ENCODE results near the gene PABPN1.
"Not testable (repeated sequence)": the region's sequence is repeated elsewhere in the genome, so short reads cannot be mapped to it uniquely, and the experiment has no call there.

The PABPN1 gene

DNA sequence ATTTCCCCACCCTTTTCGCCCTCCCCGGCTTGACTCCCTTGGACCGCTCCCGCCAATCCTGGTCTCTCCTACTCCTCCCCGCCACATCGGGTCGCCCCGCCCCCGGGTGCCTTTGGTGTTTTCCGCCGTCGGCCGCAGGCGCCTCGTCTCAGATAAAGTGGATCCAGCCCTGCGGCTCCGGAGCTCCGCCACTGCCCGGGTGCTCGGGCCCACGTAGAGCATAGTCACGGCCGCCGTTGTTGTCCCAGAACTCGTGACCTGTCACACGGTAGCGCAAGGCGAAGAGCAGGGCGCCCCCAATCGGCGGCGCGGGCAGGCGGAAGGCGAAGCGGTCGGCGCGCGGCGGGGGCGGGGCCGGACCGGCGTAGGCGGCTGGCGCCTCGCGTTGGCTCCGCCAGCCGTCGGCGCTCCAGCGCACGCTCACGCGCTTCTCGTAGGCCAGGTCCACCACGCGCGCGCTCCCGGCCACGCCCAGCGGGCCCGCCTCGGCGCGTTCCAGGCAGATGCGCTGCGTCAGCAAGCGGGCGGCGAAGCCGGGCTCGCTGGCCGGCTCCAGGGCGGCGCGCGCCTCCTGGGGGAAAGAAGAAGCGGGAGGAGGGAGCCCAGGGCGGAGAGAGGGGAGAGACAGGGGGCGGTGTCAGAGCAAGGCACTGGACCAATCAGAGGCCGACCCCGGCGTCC, 19.8 kb upstream of the PABPN1 start:
- DNase-seq (ENCODE audit: low read depth in 3 of 3) = peak; percentile 94 to 95 (median 95)

DNA sequence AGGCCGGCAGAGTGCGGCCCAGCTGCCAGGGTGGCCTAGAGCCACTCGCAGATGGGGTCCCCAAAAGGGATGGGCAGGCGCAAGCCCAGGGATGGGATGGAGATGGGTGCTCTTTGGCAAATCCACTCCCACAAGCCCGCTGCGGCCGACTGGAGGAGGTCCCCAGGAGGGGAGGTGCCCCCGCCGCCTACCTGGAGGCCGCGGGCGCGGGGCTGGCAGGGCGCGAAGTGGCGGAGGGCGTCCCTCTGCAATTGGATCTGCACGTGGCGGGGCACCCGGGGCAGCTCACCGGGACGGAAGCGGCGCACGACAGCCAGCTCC, 19.3 kb upstream of the PABPN1 start:
- DNase-seq (ENCODE audit: low read depth in 3 of 3) = no peak

DNA sequence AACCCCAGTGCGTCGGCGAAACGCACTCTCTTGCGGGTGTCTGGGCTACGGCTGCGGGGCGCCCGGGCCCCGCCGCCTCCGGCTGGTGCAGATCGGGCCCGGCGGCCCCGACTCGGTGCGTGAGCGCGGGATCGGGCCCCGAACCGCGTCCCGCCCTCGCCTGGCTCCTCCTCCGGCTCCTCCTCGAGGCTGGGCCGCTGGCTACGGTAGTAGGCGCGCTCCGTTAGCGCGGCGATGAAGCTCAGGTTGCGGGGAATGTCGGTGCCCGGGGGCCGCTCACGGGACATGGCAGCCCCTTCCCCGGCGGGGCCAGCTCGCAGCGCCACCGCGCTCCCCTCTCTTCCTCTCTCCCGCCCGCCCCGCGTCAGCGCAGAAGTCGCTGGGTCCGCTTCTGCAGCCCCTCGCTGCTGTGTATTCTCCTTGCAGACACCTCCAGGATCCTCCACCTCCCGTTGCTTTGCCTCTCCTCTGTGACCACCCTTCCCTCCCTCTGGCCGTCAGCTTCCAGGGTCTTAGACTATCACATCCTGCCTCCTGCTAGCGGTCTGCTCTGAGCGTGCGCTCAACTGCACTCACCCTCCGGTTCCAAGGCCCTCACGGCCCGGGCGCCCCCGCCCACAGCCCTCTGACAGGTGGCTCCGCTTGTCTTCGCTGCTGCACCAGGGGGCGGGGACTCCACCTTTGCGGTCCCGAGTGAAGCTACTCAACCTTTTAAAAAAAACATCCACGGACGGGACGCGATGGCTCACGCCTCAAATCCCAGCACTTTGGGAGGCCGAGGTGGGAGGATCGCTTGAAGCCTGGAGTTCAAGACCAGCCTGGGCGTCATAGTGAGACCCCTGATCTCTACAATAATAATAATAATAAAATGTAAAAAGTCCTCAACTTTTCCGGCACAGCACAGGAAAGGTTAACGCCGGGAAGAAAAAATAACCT, 18.7 kb upstream of the PABPN1 start, which contains the start of gene PPP1R3E:
Gene PPP1R3E, minus strand, starts transcription at position 570 of the 936 bp plus-strand sequence. Its CDS starts 283 bp downstream, at position 287.
- peak; percentile 68 to 87 (median 82) for DNase-seq (ENCODE audit: low read depth in 3 of 3)

GRCh38 chr14:23306412-23307145, 14.7 kb upstream of the PABPN1 start, which contains the start of gene BCL2L2:
Gene BCL2L2, plus strand, starts transcription at chr14:23306833. Its CDS starts 935 bp downstream, at chr14:23307768.
- no peak for DNase-seq (ENCODE audit: low read depth in 3 of 3)

DNA sequence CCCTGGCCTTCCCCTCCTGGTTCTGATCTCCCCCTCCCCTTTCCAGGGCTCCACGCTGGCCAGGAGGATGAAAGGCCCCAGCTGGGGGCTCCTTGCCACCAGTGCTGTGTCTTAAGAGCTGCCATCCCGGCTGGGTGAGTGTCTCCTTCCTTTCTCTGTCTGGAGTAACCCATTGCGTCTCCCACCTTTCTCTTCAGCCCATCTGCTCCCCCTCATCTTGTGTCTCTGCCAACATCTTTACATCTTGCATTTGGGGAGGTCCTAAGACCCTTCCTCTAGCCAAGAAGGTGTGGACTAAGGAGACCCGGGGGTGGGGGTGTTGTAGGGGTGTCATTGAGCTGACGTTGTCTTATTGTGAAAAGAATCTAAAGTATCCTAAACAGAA, 14.1 kb upstream of the PABPN1 start:
- no peak for DNase-seq (ENCODE audit: low read depth in 3 of 3)

DNA sequence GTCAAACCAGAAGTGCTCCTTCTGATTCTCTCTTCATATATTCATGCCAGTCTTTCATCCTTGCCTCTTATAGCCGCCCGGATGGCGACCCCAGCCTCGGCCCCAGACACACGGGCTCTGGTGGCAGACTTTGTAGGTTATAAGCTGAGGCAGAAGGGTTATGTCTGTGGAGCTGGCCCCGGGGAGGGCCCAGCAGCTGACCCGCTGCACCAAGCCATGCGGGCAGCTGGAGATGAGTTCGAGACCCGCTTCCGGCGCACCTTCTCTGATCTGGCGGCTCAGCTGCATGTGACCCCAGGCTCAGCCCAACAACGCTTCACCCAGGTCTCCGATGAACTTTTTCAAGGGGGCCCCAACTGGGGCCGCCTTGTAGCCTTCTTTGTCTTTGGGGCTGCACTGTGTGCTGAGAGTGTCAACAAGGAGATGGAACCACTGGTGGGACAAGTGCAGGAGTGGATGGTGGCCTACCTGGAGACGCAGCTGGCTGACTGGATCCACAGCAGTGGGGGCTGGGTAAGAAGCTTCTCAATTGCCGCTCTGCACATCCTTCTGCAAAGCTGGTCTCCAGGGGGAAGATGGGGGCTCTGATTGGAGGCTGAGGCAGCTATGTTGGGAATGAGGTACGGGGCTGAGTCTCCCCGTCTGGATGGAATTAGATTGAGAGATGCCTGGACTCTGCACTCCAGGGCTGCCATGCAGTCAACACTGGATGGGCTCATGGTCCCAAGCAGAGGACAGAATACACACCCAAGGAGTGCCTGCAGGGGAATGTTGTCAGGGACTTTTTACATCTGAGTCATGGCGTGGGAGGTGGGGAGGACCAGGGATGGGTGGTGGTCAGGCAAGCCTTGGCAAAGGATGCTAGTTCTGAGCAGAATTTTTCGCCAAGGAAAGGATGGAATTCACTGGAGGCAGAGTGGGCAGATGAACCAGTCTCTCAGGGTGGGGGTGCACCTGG, 13.3 kb upstream of the PABPN1 start:
- no peak for DNase-seq (ENCODE audit: low read depth in 3 of 3)

DNA sequence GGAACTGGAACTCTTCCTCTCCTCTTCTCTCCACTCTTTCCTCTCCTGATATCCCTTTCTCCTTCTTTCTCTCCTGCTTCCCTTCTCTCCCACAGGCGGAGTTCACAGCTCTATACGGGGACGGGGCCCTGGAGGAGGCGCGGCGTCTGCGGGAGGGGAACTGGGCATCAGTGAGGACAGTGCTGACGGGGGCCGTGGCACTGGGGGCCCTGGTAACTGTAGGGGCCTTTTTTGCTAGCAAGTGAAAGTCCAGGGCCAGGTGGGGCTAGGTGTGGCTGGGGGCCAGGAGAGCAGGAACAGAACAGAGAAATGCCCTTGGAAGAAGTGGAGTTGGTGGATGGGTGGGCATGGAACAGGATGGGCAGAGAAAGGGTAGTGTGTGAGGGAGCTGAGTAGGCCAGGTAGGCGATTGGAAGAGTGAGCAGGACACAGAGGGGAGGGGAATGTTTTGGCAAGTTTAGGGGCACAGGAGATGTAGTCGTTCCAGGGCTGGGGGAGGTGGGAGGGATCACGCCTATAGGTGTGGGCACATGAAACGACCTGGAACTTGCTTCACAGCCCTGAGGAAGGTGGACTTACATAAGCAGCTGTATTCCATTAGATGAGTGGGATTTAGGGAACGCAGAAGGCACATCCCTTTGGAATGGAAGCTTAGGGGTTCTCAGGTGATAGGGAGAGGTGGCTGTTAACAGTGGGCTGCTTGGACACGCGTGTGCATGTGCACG, 12.4 kb upstream of the PABPN1 start:
- DNase-seq (ENCODE audit: low read depth in 3 of 3) = no peak

GRCh38 chr14:23310546-23310945, 10.7 kb upstream of the PABPN1 start:
- DNase-seq (ENCODE audit: low read depth in 3 of 3) = no peak

- no peak for DNase-seq (ENCODE audit: low read depth in 3 of 3)
Observed at GRCh38 chr14:23316300-23316699, 5.0 kb upstream of the PABPN1 start.

DNA sequence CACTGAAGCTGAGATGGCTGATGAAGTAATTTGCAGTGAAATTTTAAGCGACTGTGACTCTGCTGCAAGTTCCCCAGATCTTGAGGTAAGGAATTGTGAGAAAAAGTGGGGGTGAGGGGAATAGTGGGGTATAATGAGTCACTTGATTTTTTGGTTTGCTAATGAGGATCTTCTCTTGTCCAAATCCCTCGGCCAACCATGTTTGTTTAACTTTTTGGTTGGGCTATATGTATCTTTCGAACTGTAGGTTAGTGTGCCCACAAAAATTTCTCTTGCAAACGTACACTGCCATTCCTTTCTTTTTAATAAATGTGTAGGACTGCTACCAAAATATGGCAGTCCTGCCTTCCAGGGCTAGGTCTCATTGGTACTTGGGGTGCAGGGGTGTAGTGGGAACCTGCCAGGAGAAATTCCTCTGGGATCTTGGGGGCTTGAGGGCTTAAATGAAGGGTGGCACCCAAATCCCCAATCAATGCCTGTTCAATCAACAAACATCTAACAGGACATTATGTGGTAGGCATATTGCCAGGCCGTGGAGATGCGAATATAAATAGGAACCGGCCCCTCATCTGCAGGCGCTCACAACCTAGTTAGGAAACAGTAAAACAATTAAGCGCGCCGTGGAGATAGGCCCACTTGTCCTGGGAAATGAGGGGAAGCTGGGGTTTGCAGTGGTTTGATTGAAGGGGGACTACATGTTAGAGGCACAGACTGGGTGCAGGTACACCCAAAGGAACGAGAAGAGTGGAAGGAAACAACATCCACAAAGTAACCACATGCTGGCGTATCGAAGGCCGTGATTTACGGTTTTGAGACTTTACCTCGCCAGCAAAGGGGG, 1.3 kb upstream of the PABPN1 start:
- no peak for DNase-seq (ENCODE audit: low read depth in 3 of 3)

GRCh38 chr14:23321572-23322547, 603 bp downstream of the PABPN1 start:
- DNase-seq (ENCODE audit: low read depth in 3 of 3) = peak; percentile 51 to 64 (median 51)

DNA sequence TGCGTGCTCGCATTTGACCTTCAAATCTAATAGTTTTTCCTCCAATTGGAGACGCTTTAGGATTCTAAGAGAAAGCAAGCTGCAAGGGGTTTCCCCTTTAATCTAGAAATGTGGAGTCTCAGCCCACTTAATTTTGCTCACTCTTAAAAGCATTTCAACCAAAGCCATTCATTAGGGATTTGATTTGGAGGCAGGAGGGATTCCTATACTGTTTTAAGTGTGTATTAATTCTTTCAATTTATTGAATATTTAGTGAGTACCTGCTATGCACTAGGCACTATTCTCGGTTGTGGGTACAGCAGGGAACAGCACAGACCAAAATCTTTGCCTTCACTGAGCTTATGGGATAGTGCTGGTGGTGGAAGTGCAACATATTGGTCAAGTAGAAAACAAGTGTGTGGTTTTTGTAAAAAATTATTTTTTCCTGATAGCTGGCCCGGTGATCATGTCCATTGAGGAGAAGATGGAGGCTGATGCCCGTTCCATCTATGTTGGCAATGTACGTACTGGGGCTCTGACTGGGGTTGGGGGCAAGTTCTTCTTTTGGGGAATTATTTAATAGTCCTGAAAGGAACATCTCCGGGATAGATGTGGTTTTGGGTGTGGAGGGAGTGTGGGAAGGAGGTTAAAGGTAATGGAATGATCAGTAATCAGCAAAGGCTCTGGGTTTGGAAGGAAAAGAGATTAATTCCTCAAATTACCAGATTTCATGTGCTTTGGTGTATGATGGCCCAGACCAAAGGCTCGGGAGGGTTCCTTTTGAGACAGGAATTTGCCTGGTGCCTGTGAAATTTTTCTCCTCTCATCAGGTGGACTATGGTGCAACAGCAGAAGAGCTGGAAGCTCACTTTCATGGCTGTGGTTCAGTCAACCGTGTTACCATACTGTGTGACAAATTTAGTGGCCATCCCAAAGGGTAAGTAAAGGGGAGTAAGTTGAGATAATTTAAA, 1.6 kb downstream of the PABPN1 start:
- DNase-seq (ENCODE audit: low read depth in 3 of 3) = no peak

DNA sequence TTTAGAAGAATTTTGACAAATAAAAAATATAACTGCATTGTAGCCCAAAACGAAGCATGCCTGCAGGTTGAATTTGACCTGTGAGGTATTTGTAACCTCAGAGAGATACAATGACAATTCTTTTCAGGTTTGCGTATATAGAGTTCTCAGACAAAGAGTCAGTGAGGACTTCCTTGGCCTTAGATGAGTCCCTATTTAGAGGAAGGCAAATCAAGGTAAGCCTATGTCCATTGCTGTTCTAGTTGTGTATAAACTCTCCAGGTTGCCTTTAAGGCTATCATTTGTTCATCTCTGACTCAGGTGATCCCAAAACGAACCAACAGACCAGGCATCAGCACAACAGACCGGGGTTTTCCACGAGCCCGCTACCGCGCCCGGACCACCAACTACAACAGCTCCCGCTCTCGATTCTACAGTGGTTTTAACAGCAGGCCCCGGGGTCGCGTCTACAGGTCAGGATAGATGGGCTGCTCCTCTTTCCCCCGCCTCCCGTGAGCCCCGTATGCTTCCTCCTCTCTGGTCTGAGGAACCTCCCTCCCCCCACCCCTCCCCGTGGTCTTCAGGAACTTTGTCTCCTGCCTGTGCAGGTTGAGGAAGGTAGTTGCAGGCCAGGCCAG, 2.7 kb downstream of the PABPN1 start:
- no peak for DNase-seq (ENCODE audit: low read depth in 3 of 3)

DNA sequence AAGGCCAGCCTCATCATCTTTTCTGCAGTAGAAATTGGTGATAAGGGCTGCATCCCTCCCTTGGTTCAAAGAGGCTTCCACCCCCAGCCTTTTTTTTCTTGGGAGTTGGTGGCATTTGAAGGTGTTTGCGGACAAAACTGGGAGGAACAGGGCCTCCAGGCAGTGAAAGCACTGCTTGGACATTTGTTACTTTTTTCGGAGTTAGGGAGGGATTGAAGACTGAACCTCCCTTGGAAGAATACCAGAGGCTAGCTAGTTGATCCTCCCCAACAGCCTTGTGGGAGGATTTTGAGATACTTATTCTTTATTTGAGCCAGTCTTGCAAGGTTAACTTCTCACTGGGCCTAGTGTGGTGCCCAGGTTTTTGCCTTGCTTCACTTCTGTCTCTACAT, 3.2 kb downstream of the PABPN1 start:
- DNase-seq (ENCODE audit: low read depth in 3 of 3) = no peak

DNA sequence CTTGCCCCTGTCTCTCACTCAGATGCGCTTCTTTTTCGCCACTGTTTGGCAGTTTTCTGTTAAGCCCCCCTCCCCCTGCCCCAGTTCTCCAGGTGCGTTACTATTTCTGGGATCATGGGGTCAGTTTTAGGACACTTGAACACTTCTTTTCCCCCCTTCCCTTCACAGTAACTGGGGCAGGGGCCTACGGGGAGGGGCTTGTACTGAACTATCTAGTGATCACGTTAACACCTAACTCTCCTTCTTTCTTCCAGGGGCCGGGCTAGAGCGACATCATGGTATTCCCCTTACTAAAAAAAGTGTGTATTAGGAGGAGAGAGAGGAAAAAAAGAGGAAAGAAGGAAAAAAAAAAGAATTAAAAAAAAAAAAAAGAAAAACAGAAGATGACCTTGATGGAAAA, 3.7 kb downstream of the PABPN1 start:
- DNase-seq (ENCODE audit: low read depth in 3 of 3) = no peak

GRCh38 chr14:23325746-23326145, 4.5 kb downstream of the PABPN1 start:
- not testable (repeated sequence) for DNase-seq (ENCODE audit: low read depth in 3 of 3)

Measured in stimulated activated CD4-positive, alpha-beta T cell treated with anti-CD3 and anti-CD28 coated beads, TNF-alpha, amount 100 ng/mL, for 48 hours (primary cell).